GM12872 (cell line): Measurements from ENCODE around the gene SMYD3.

Source experiments
- TF ChIP-seq, protein P1 (sequence below): IDR thresholded peaks from 3 replicates; pipeline ENCODE4 v1.5.1; 2011; ENCODE audit warnings: low read depth, mild to moderate bottlenecking, low read length, moderate library complexity; ENCODE audit not compliant: insufficient read depth

The SMYD3 gene

DNA sequence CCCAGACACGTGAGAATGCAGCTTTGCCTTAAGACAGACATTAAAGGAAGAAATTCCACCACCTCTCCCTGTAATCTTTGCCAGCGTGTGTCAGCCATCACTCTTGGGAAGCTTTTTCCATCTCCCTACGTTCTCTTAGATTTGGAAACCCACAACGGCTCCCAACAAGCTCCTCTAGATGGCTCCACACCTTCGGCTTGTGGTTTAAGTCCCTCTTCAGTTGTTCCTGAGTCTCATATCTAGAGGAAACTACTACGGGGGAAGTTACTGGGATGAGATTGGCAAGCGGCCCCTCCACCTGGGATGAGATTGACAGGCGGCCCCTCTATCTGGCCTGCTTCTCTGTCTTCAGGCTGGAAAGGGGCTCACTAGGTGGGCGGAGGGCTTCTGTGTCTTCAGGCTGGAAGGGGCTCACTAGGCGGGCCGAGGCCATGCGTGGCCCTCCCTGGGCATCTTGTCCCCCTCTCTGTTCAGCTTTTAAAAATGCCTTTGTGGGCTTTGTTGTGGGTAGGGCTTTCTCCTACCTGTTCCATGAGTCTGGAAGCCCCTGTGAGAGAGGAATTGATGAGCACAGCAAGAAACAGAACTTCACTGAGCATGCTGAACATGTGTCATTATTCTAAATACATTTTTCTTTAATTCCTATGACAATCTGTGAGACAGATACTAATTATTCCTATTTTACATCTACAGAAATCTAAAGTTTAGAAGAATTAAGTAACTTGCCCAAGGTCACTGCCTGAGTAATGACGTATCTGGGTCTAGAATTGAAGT lies 681.8 kb downstream of the SMYD3 start:
- TF ChIP-seq, protein P1, sequence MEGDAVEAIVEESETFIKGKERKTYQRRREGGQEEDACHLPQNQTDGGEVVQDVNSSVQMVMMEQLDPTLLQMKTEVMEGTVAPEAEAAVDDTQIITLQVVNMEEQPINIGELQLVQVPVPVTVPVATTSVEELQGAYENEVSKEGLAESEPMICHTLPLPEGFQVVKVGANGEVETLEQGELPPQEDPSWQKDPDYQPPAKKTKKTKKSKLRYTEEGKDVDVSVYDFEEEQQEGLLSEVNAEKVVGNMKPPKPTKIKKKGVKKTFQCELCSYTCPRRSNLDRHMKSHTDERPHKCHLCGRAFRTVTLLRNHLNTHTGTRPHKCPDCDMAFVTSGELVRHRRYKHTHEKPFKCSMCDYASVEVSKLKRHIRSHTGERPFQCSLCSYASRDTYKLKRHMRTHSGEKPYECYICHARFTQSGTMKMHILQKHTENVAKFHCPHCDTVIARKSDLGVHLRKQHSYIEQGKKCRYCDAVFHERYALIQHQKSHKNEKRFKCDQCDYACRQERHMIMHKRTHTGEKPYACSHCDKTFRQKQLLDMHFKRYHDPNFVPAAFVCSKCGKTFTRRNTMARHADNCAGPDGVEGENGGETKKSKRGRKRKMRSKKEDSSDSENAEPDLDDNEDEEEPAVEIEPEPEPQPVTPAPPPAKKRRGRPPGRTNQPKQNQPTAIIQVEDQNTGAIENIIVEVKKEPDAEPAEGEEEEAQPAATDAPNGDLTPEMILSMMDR = no peak

DNA sequence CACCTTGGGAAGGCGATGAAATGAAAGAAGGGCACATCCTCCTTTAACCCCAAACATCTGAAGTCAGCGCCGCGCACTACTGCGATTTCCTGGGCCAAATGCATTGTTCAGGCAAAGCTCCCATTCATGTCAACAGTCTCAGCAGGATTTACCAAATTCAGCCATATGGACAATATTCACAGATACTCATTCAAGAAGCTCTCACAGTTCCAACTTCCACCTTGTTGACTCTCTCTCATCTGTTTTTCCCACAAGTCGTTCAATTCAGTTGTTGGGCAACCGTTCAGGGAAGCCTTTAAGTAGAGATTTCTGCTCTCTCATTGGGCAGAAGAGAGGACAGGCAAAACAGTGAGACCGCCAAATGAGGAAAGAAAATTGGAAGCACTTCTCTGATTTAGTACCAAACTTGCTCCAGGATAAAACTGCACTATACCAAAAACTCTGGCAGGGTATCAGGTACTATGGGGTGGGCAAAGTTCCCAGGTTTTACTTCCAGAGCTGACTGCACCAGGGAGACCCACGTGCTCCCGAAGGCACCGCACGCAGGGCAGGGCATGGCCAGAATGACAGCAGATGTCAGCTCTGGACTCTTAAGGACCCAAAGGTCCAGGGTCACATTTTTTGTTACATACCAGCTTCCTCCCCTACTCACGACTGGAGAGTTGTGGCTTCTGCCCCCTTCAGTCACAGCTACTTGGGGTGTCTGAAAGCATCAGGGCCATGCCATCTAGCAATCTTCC lies 683.5 kb downstream of the SMYD3 start:
- TF ChIP-seq, protein P1 = no peak

DNA sequence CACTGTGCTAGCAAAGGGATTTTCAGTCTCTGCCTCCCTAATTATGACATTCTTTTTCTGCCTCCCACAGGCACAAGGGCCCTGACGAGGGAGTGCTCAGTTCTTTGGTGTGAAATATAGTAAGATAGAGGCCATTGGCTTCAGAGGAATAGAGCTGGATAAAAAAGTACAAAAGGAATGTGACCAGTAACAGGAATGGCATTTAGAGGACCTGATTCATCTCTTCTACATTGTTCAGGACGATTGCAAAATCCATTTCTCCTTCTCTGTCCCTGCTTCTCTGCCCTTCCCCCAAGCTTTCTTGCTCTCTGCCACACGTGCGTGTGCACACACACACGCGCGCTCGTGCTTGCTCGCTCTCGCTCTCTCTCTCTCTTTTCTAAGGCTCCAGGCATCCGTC lies 684.1 kb downstream of the SMYD3 start:
- TF ChIP-seq, protein P1 = no peak

DNA sequence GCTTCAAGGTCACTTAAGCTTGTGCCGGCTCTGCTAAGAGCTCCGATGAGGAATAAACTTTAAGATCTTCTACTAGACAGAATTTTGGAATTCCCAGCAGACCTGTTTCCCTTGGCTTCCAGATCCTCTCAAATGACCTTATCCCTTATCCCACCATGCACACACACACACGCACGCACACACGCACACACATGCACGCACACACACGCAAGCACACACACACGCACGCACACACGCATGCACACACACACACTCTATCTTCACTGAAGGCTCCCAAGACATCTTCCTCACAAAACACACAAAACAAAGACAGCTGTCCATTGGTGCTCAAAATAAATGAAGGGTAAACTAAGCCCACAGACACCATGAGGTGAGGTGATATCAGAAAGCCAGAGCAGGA lies 692.4 kb downstream of the SMYD3 start:
- TF ChIP-seq, protein P1 = no peak

DNA sequence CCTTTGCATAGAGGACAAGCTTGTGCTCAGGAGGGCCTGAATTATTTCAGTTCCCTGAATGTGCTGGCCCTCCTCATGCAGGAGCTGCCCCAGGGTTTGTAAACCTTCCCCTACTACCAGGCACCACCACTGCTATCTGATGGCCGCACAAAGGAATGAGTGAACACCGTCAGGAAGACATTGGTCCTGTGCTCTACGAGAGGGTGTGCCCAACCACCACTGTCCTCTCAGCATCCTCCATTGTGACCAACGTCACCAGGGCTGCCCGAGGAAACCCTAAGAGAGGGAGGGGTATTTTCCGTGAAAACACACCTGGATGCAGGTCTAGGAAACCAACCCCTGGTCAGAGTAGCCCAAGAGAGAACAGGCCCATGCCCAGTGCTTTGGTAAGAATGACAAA lies 694.8 kb downstream of the SMYD3 start:
- TF ChIP-seq, protein P1 = no peak

DNA sequence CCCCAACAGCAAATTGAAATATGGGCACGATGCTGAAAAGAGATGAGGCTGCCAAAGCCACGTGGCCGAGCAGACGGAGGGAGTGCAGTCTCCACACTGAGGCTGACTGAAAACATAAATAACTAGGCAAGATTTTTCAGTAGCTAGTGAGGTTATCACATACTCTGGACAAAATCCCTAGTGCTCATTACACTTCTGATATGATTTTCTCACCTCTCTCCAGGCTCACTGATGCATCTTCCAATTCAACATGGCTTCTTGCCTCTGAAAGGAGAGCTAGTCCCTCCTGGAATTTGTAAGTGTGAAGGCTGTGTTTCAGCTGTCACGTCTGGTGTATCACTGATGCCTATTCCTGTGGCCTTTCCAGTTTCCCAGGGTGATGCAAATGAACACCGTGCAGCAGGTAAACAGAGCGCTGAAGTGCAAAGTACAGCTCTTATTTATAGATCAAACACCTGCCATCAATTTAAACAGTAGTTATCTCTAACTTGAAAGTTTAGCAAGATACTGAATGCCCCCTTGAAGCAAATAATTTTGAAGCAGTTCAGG lies 696.2 kb downstream of the SMYD3 start:
- TF ChIP-seq, protein P1 = no peak

DNA sequence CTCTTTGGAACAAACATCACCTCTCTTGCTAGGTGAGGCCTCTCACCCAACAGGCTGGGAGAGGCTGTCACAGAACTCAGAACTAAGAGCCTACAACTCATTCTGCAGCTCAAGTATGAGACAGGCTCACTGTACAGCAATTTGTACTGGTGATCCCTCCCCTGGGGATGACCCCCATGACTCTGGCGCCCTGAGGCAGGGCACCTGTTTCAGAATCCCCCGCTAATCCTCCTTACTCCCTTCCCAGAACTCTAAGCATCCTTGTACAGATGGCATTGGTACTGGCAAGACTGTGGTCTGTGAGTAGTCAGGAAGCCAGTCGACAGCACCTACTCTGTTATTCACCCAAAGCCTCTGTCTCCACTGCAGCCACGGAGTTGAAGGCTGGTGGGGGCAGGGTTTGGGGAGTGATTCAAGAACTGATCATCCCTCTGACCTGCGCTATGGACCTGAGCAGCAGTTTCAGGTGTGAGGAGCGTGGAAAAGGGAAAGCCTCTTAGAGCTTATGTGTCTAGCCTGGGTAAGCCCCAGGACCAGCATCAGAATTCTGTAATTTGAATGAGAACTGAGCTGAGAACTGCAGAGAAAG lies 696.8 kb downstream of the SMYD3 start:
- TF ChIP-seq, protein P1 = no peak
